ENCODE results near the gene SPECC1.

SPECC1 gene

GRCh38 chr17:20270369-20270768 is 261.2 kb downstream of the SPECC1 start:
- no peak overlapping the region for H3K4me3 ChIP-seq (ENCODE audit: low read depth, low read length)
- no peak for DNase-seq (ENCODE audit: low read depth)
- no peak for TF ChIP-seq CTCF (IDR thresholded peaks at IDR 0.05; ENCODE audit: control insufficient read depth, extremely low read depth, insufficient read depth)

- no peak for TF ChIP-seq CTCF (IDR thresholded peaks at IDR 0.05; ENCODE audit: control insufficient read depth, extremely low read depth, insufficient read depth)
- DNase-seq (ENCODE audit: low read depth): no peak
- no peak overlapping the region for H3K4me3 ChIP-seq (ENCODE audit: low read depth, low read length)
Measured at GRCh38 chr17:20271011-20271610, 262.0 kb downstream of the SPECC1 start.

GRCh38 chr17:20273741-20274500 is 264.8 kb downstream of the SPECC1 start:
- TF ChIP-seq CTCF (IDR thresholded peaks at IDR 0.05; ENCODE audit: control insufficient read depth, extremely low read depth, insufficient read depth): no peak
- DNase-seq (ENCODE audit: low read depth): no peak
- no peak overlapping the region for H3K4me3 ChIP-seq (ENCODE audit: low read depth, low read length)

GRCh38 chr17:20275653-20276052 is 266.5 kb downstream of the SPECC1 start:
- no peak overlapping the region for H3K4me3 ChIP-seq (ENCODE audit: low read depth, low read length)
- TF ChIP-seq CTCF (IDR thresholded peaks at IDR 0.05; ENCODE audit: control insufficient read depth, extremely low read depth, insufficient read depth): no peak
- no peak for DNase-seq (ENCODE audit: low read depth)

- DNase-seq (ENCODE audit: low read depth): no peak
- H3K4me3 ChIP-seq (ENCODE audit: low read depth, low read length): no peak overlapping the region
- no peak for TF ChIP-seq CTCF (IDR thresholded peaks at IDR 0.05; ENCODE audit: control insufficient read depth, extremely low read depth, insufficient read depth)
Measured at GRCh38 chr17:20276421-20276820, 267.3 kb downstream of the SPECC1 start.

GRCh38 chr17:20278805-20279204 is 269.6 kb downstream of the SPECC1 start:
- DNase-seq (ENCODE audit: low read depth): no peak
- no peak overlapping the region for H3K4me3 ChIP-seq (ENCODE audit: low read depth, low read length)
- no peak for TF ChIP-seq CTCF (IDR thresholded peaks at IDR 0.05; ENCODE audit: control insufficient read depth, extremely low read depth, insufficient read depth)
